HepG2 (cell line): ENCODE measurements around the gene CEP19. TPM values are rescaled to one million over a fixed set of nuclear protein-coding genes. Genes with fewer than 3 reads are reported as not detected.

Experiments
- ATF2 ChIP-seq: sonication (generic); formaldehyde crosslinking; IDR thresholded peaks from 2 replicates; pipeline ENCODE4 v1.4.0; 2020; ENCODE audit warnings: missing genetic modification reagents
- FOXK1 ChIP-seq: sonication (generic); formaldehyde crosslinking; IDR thresholded peaks from 2 replicates; pipeline ENCODE4 v1.4.0; 2020; ENCODE audit warnings: low read depth, missing genetic modification reagents, borderline replicate concordance
- MEIS2 ChIP-seq: sonication (generic); formaldehyde crosslinking; IDR thresholded peaks from 2 replicates; pipeline ENCODE4 v1.9.0; 2021; ENCODE audit warnings: mild to moderate bottlenecking, missing genetic modification reagents
- NR2F6 ChIP-seq, 2 experiments: IDR thresholded peaks; 2 replicates each; pipeline ENCODE4 v1.6.1; 2016; ENCODE audit warnings: antibody characterized with exemption in 1 of 2, mild to moderate bottlenecking in 1 of 2
- PAX8 ChIP-seq: sonication (generic); formaldehyde crosslinking; IDR thresholded peaks from 2 replicates; pipeline ENCODE4 v1.8.0; 2022; ENCODE audit warnings: mild to moderate bottlenecking, missing genetic modification reagents, borderline replicate concordance
- RAD21 ChIP-seq: fragments of 450-650 bp; formaldehyde crosslinking; IDR thresholded peaks from 2 replicates; pipeline ENCODE4 v1.5.0; 2020; ENCODE audit warnings: mild to moderate bottlenecking
- SP140L ChIP-seq: sonication (generic); formaldehyde crosslinking; IDR thresholded peaks from 2 replicates; pipeline ENCODE4 v1.4.0; 2020; ENCODE audit warnings: missing genetic modification reagents, borderline replicate concordance
- ZBTB8A ChIP-seq: sonication (generic); formaldehyde crosslinking; IDR thresholded peaks from 2 replicates; pipeline ENCODE4 v1.4.0; 2020; ENCODE audit warnings: mild to moderate bottlenecking, low read depth, missing genetic modification reagents, borderline replicate concordance
- ZNF143 ChIP-seq: sonication (generic); formaldehyde crosslinking; IDR thresholded peaks from 2 replicates; pipeline ENCODE4 v1.4.0; 2020; ENCODE audit warnings: missing genetic modification reagents
- ZNF260 ChIP-seq: sonication (generic); formaldehyde crosslinking; IDR thresholded peaks from 2 replicates; pipeline ENCODE4 v1.4.0; 2020; ENCODE audit warnings: missing genetic modification reagents, low read depth, mild to moderate bottlenecking, borderline replicate concordance
- ZNF3 ChIP-seq: IDR thresholded peaks from 2 replicates; pipeline ENCODE4 v1.7.0; 2017; ENCODE audit warnings: inconsistent platforms
- ZNF441 ChIP-seq: sonication (generic); formaldehyde crosslinking; IDR thresholded peaks from 2 replicates; pipeline ENCODE4 v1.7.0; 2021; ENCODE audit warnings: missing genetic modification reagents, borderline replicate concordance
- polyA plus RNA-seq, 8 experiments: library from polyadenylated mRNA; depleted of rRNA in 3 of 8; stranded (reverse) in 7 of 8; unstranded in 1 of 8; fragments of >200 nt; fragmentation: Illumina TruSeq in 4 of 8; extraction: Trizol in 4 of 8; gene quantifications; 2 replicates each; pipeline versions ENCODE4 v1.2.1 to v1.2.3, GENCODE V29; 2011 to 2016; ENCODE audit warnings: low read depth in 4 of 8, missing spikeins in 1 of 8, mixed read lengths in 1 of 8; ENCODE audit not compliant: insufficient read depth in 1 of 8
- total RNA-seq, 5 experiments: library from RNA; depleted of rRNA; stranded (reverse); fragments of >200 nt; fragmentation: Illumina TruSeq; extraction: Trizol; gene quantifications; 2 replicates each; pipeline ENCODE4 v1.2.3, GENCODE V29; 2016; ENCODE audit warnings: low read depth in 1 of 5
- TF ChIP-seq, protein P1 (sequence below): sonication (generic); formaldehyde crosslinking; IDR thresholded peaks from 2 replicates; pipeline ENCODE4 v1.9.0; 2021; ENCODE audit warnings: mild to moderate bottlenecking, missing genetic modification reagents
- TF ChIP-seq, protein P2 (sequence below): sonication (generic); formaldehyde crosslinking; IDR thresholded peaks from 2 replicates; pipeline ENCODE4 v1.8.0; 2023; ENCODE audit warnings: mild to moderate bottlenecking, missing genetic modification reagents
- TF ChIP-seq, protein P3 (sequence below), 2 experiments: IDR thresholded peaks; 2 replicates each; pipeline ENCODE4 v1.6.1; 2011 to 2012; ENCODE audit warnings: low read length in 2 of 2, borderline replicate concordance in 1 of 2, low read depth in 1 of 2, mild to moderate bottlenecking in 1 of 2, moderate library complexity in 1 of 2

Gene CEP19
- total and polyA plus RNA-seq, 2 of the 13 experiments (the other 11 are each of a cell fraction or from before 2014, with no cell fraction given): 0.48 to 1.2 TPM

- TF ChIP-seq, protein P1, sequence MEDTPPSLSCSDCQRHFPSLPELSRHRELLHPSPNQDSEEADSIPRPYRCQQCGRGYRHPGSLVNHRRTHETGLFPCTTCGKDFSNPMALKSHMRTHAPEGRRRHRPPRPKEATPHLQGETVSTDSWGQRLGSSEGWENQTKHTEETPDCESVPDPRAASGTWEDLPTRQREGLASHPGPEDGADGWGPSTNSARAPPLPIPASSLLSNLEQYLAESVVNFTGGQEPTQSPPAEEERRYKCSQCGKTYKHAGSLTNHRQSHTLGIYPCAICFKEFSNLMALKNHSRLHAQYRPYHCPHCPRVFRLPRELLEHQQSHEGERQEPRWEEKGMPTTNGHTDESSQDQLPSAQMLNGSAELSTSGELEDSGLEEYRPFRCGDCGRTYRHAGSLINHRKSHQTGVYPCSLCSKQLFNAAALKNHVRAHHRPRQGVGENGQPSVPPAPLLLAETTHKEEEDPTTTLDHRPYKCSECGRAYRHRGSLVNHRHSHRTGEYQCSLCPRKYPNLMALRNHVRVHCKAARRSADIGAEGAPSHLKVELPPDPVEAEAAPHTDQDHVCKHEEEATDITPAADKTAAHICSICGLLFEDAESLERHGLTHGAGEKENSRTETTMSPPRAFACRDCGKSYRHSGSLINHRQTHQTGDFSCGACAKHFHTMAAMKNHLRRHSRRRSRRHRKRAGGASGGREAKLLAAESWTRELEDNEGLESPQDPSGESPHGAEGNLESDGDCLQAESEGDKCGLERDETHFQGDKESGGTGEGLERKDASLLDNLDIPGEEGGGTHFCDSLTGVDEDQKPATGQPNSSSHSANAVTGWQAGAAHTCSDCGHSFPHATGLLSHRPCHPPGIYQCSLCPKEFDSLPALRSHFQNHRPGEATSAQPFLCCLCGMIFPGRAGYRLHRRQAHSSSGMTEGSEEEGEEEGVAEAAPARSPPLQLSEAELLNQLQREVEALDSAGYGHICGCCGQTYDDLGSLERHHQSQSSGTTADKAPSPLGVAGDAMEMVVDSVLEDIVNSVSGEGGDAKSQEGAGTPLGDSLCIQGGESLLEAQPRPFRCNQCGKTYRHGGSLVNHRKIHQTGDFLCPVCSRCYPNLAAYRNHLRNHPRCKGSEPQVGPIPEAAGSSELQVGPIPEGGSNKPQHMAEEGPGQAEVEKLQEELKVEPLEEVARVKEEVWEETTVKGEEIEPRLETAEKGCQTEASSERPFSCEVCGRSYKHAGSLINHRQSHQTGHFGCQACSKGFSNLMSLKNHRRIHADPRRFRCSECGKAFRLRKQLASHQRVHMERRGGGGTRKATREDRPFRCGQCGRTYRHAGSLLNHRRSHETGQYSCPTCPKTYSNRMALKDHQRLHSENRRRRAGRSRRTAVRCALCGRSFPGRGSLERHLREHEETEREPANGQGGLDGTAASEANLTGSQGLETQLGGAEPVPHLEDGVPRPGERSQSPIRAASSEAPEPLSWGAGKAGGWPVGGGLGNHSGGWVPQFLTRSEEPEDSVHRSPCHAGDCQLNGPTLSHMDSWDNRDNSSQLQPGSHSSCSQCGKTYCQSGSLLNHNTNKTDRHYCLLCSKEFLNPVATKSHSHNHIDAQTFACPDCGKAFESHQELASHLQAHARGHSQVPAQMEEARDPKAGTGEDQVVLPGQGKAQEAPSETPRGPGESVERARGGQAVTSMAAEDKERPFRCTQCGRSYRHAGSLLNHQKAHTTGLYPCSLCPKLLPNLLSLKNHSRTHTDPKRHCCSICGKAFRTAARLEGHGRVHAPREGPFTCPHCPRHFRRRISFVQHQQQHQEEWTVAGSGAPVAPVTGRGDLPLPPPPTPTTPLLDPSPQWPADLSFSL: peak; percentile 68; the same call in 1 of the 2 replicates
- TF ChIP-seq ZNF143 (CRISPR knock-in tag) (no peak), SP140L (no peak), ZNF260 (CRISPR knock-in tag) (no peak), PAX8 (no peak), MEIS2 (CRISPR knock-in tag) (no peak), RAD21 (no peak), ZBTB8A (CRISPR knock-in tag) (no peak), ATF2 (CRISPR knock-in tag) (no peak), ZNF441 (no peak), FOXK1 (CRISPR knock-in tag) (no peak), ZNF3 (CRISPR knock-in tag) (no peak), NR2F6 (IDR thresholded peaks at IDR 0.05) (no peak; the same call in 1 of the 2 replicates), NR2F6 (CRISPR knock-in tag; IDR thresholded peaks at IDR 0.05) (no peak)
- TF ChIP-seq, protein P2, sequence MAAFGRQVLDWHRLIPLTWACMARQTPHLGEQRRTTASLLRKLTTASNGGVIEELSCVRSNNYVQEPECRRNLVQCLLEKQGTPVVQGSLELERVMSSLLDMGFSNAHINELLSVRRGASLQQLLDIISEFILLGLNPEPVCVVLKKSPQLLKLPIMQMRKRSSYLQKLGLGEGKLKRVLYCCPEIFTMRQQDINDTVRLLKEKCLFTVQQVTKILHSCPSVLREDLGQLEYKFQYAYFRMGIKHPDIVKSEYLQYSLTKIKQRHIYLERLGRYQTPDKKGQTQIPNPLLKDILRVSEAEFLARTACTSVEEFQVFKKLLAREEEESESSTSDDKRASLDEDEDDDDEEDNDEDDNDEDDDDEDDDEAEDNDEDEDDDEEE (CRISPR knock-in tag): no peak
- TF ChIP-seq, protein P3, sequence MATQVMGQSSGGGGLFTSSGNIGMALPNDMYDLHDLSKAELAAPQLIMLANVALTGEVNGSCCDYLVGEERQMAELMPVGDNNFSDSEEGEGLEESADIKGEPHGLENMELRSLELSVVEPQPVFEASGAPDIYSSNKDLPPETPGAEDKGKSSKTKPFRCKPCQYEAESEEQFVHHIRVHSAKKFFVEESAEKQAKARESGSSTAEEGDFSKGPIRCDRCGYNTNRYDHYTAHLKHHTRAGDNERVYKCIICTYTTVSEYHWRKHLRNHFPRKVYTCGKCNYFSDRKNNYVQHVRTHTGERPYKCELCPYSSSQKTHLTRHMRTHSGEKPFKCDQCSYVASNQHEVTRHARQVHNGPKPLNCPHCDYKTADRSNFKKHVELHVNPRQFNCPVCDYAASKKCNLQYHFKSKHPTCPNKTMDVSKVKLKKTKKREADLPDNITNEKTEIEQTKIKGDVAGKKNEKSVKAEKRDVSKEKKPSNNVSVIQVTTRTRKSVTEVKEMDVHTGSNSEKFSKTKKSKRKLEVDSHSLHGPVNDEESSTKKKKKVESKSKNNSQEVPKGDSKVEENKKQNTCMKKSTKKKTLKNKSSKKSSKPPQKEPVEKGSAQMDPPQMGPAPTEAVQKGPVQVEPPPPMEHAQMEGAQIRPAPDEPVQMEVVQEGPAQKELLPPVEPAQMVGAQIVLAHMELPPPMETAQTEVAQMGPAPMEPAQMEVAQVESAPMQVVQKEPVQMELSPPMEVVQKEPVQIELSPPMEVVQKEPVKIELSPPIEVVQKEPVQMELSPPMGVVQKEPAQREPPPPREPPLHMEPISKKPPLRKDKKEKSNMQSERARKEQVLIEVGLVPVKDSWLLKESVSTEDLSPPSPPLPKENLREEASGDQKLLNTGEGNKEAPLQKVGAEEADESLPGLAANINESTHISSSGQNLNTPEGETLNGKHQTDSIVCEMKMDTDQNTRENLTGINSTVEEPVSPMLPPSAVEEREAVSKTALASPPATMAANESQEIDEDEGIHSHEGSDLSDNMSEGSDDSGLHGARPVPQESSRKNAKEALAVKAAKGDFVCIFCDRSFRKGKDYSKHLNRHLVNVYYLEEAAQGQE (IDR thresholded peaks at IDR 0.05; ENCODE audit: borderline replicate concordance in 1 of 2, low read depth in 1 of 2, low read length in 2 of 2): no peak
These were observed 42.3 kb upstream of the CEP19 start (continued) for GRCh38 chr3:196754091-196754981.
